ENCODE data around the gene TLR10. TPM values are rescaled to one million over a fixed set of nuclear protein-coding genes. Genes with fewer than 3 reads are reported as not detected.

The TLR10 gene
- total RNA-seq, 4 donors from 2014 or later = not detected

DNA sequence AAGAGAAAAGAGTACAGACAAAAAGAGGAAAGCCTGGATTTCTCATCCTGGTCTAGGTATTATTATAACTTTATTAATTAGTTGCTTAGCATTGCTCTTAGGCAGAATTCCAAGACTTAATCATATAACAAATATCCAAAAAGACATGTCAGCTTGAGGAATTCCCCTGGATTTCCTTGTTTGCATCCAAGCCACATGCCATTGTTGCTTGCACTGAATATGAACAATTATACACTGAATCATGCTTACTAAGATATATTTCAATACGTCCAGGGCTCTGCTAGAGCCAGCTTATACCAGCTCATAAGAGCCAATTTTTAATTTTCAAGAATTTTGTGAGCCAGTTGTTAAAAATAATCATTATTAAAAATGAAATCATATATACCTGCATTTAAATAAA, 5.5 kb upstream of the TLR10 start:
- no peaks in the 10 kb centered on the region for H3K27me3 ChIP-seq
- no peaks in the 10 kb centered on the region for H3K4me1 ChIP-seq
- no peak overlapping the region for H3K27ac ChIP-seq
- ATAC-seq (no peak), DNase-seq (no peak)
- H3K4me3 ChIP-seq = no peak overlapping the region
- H3K36me3 ChIP-seq = no peaks in the 10 kb centered on the region
- intact Hi-C loops (cut with DNase I; ENCODE audit: low total_unique reads) (no loop called here), in situ Hi-C loops (cut with MboI; ENCODE audit: low sequenced_read_pairs in 4 of 4) (no loop called here)
- H3K9me3 ChIP-seq = no peaks in the 10 kb centered on the region
- no peak for TF ChIP-seq POLR2A (IDR thresholded peaks at IDR 0.05)
- TF ChIP-seq, protein P1, sequence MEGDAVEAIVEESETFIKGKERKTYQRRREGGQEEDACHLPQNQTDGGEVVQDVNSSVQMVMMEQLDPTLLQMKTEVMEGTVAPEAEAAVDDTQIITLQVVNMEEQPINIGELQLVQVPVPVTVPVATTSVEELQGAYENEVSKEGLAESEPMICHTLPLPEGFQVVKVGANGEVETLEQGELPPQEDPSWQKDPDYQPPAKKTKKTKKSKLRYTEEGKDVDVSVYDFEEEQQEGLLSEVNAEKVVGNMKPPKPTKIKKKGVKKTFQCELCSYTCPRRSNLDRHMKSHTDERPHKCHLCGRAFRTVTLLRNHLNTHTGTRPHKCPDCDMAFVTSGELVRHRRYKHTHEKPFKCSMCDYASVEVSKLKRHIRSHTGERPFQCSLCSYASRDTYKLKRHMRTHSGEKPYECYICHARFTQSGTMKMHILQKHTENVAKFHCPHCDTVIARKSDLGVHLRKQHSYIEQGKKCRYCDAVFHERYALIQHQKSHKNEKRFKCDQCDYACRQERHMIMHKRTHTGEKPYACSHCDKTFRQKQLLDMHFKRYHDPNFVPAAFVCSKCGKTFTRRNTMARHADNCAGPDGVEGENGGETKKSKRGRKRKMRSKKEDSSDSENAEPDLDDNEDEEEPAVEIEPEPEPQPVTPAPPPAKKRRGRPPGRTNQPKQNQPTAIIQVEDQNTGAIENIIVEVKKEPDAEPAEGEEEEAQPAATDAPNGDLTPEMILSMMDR (IDR thresholded peaks at IDR 0.05 in 4 of 5, conservative IDR thresholded peaks at IDR 0.05 in 1 of 5) = no peak

DNA sequence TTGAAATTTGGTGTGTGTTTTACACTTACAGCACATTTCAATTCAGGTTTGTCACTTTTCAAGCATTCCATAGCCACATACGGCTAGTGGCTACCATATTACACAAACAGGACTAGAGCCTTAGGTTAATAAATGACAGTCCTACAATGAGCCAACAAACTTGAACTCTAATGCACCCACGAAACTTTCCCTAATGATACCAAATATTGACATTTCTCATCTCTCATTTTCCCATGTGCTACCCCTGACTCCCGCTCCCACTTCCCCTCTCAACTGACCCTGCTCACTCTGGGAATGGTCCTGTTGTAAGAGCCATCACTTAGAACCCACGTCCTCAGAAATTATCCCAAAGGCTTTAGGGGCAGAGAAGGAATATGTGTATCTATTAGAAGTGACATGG, 4.9 kb upstream of the TLR10 start:
- Histone ChIP-seq H3K4me1 (no peaks in the 10 kb centered on the region), H3K27me3 (no peaks in the 10 kb centered on the region), H3K36me3 (no peaks in the 10 kb centered on the region), H3K27ac (no peak overlapping the region), H3K4me3 (no peak overlapping the region), H3K9me3 (no peaks in the 10 kb centered on the region)
- DNase-seq (no peak), ATAC-seq (no peak)
- in situ Hi-C loops (cut with MboI; ENCODE audit: low sequenced_read_pairs in 4 of 4) = no loop called here
- TF ChIP-seq POLR2A (IDR thresholded peaks at IDR 0.05) = no peak
- TF ChIP-seq, protein P1 (IDR thresholded peaks at IDR 0.05 in 4 of 5, conservative IDR thresholded peaks at IDR 0.05 in 1 of 5) = no peak
- intact Hi-C loops (cut with DNase I; ENCODE audit: low total_unique reads) = no loop called here

DNA sequence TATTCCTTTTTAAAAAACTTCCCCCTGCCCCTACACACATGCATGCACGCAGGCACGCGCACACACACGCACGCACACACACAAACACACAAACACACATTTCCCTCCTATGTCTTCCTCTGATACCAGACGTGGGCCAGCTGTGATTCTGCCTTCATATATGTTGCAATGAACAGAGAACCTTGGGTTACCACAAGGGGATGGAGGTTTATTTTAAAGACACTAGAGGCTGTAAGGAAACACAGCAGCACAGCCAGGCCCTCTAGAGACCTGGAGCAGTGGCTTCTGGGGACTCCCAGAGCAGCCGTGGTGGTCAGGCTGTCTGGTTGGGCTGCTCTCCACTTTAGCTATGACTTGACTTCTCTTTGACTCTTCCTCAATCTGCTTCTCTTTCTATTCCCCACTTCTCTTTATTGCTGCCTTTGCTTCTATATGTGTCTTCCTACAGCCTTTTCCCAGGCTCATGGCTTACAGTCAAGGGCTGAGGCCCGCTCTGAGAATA, 3.2 kb upstream of the TLR10 start:
- Histone ChIP-seq H3K36me3 (no peaks in the 10 kb centered on the region), H3K9me3 (no peaks in the 10 kb centered on the region), H3K27ac (no peak overlapping the region), H3K4me1 (no peaks in the 10 kb centered on the region), H3K4me3 (no peak overlapping the region), H3K27me3 (no peaks in the 10 kb centered on the region)
- in situ Hi-C loops (cut with MboI; ENCODE audit: low sequenced_read_pairs in 4 of 4) (no loop called here), intact Hi-C loops (cut with DNase I; ENCODE audit: low total_unique reads) (no loop called here)
- TF ChIP-seq, protein P1 (IDR thresholded peaks at IDR 0.05 in 4 of 5, conservative IDR thresholded peaks at IDR 0.05 in 1 of 5) = no peak
- no peak for TF ChIP-seq POLR2A (IDR thresholded peaks at IDR 0.05)
- ATAC-seq = no peak
- DNase-seq = peak in 1 of 2 donors; percentile 17

DNA sequence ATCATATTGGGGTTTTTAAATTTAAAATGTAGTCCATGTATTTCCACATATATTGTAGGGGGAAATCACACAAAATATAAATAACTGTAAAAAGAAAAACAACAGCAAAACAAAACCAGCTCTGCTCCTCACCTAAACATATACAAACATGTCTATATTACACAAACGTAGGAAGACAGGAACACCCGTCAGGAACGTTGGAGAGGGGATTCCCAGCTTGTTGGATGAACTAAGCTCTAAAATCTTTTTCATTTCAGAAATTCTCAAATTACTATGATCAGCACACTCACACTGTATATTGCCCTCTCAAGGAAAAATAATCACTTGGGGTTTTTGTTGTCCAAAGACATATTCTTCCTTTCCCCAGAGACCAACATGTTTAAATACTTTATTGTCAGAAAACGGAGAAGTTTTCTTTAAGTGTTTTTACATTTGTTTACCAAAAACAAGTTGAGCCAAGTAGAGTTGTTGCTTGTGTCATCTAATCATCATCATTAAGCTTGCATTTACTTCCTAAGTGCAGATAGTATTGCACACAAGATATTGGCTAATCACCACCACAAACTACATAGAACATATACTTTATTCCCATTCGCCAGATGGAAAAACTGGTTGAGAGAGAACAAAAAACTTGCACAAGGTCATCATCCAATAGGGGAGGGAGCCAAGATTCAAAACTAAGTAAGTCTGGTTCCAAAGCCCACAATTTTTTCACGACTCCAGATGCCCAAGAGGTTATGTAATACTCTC, 2.4 kb upstream of the TLR10 start:
- H3K27me3 ChIP-seq = no peaks in the 10 kb centered on the region
- TF ChIP-seq, protein P1 (IDR thresholded peaks at IDR 0.05 in 4 of 5, conservative IDR thresholded peaks at IDR 0.05 in 1 of 5) = no peak
- TF ChIP-seq POLR2A (IDR thresholded peaks at IDR 0.05) = no peak
- H3K4me1 ChIP-seq = no peaks in the 10 kb centered on the region
- DNase-seq (no peak), ATAC-seq (no peak)
- no peaks in the 10 kb centered on the region for H3K36me3 ChIP-seq
- in situ Hi-C loops (cut with MboI; ENCODE audit: low sequenced_read_pairs in 4 of 4) = no loop called here
- no peak overlapping the region for H3K4me3 ChIP-seq
- intact Hi-C loops (cut with DNase I; ENCODE audit: low total_unique reads) = no loop called here
- H3K27ac ChIP-seq = no peak overlapping the region
- H3K9me3 ChIP-seq = no peaks in the 10 kb centered on the region
